Measurements from ENCODE around the gene KLHDC8B. TPM values are rescaled to one million over a fixed set of nuclear protein-coding genes. Genes with fewer than 3 reads are reported as not detected.

The KLHDC8B gene
- total RNA-seq, 1 experiment from 2014 or later, result 27.7 TPM

DNA sequence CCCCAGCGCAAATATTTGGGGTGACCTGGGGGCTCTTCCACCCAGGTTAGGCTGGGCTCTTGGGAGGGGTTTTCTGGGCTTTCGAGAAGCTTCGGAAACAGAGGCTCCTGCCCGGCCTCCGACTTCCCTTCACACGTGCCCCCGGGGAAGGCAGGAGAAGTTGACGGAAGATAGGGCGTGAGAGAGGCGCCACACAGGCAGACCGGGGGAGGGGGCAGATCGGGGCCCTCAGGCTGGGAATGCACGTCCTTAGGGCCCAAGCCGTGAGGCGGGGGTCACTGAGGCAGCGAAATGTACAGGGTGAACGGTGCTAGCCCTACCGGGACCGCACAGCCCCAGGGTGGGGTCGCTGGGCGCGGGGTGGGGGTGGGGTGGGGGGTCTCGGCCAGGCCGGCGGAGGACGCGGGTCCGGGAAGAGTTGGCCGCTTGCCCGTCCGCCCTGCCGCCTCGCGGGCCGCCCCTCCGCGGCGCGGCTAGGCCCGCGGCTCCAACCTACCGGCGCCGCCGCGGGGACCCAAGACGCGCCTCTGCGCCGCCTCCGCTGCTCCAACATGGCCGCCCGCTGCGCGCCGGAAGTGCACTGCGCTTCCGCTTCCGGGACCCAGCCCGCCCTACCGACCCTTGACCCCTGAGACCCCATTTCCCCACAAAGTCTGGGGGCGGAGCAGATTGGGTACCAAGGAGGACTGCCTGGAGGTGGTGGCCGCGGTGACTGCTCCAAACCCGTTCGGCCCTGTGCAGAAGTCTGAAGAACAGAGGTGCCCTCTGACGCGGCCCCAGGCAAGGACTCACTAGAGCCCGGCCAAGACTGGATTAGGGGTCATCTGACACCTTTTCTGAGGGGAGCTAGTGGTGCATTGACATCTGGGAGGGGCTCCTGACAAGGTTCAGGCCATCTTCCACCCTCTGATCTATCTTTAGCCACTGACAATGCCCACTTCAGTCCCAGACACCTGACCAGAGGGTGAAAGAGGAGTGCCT lies 5.3 kb upstream of the KLHDC8B start, which contains the start of gene CCDC71:
TSS of gene CCDC71 (minus strand) at position 561 of the 981 bp plus-strand sequence. CDS start 2,123 bp downstream, outside the sequence.
- peaks cover 2% of the 10 kb centered on the region; the same call in 1 of the 2 replicates for H3K27me3 ChIP-seq (ENCODE audit: control insufficient read depth, insufficient read depth, low read length)
- peak within 1 kb of the TSS; percentile 89 for H3K4me3 ChIP-seq (ENCODE audit: insufficient read depth, low read depth, low read length)
- peak; percentile 96 for DNase-seq
- peaks cover 13% of the 10 kb centered on the region for H3K36me3 ChIP-seq (replicated peaks; ENCODE audit: control insufficient read depth, insufficient read depth, low read length)

DNA sequence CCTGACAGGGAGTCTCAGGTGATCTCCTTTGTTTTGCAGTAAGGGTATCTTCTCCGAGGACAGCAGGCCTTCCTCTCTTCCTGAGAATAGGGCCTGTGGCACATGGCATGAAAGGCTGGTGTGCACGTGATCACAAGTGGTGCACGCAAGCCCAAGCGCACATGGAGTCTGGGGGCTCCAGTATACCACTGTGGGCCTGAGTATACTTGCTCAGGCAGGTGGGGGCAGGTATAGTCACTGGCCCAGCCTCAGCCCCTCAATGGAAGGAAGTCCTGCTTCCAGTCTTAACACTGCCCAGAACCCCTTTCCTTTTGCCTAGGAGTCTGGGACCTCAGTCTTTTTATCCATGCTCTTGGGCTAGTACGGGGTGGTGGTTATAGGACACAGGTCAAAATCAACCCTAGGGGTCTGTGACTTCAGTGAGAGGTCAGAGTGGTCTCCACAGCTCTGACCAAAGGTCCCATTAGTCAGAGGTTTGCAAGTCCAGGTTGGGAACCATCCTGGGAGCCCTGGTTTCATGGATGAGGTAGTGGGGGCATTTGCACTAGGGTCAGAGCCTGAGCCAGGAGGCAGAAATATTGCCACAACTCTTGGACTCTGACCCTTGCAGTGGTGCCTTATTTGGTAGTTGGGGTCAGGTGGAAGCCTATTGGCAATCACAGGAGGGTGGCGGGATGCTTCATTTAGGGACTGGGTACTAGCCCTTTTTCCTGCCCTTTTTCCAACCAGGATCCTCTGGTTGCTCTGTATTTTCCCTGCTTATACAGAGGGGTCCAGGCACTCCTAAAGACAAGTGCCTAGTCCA lies 4.4 kb upstream of the KLHDC8B start:
- Histone ChIP-seq H3K4me3 (ENCODE audit: insufficient read depth, low read depth, low read length) (peak overlapping the region; percentile 89), H3K27me3 (ENCODE audit: control insufficient read depth, insufficient read depth, low read length) (peaks cover 3% of the 10 kb centered on the region; the same call in 1 of the 2 replicates), H3K36me3 (replicated peaks; ENCODE audit: control insufficient read depth, insufficient read depth, low read length) (peaks cover 11% of the 10 kb centered on the region)
- DNase-seq, result no peak

DNA sequence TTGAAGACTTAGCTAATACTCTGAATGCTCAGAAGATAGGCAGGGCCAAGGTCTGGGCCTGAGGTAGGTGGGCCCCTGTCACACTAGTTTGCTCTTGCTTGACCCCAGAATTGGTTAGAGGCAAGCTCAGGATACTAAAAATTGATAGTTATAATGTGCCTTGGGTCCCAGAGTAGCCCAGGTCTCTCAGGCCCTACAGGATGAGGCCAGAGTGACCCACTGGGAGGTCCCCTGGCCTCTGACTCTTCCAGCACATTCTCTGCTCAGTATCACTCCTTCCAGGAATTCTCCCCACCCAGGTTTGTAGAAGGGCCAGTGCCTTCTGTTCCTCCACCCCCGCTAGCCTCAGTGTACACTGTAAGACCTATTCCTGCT lies 667 bp upstream of the KLHDC8B start:
- DNase-seq, result no peak
- no peak overlapping the region for H3K4me3 ChIP-seq (ENCODE audit: insufficient read depth, low read depth, low read length)
- no peaks in the 10 kb centered on the region for H3K36me3 ChIP-seq (replicated peaks; ENCODE audit: control insufficient read depth, insufficient read depth, low read length)
- peaks cover 4% of the 10 kb centered on the region; the same call in 1 of the 2 replicates for H3K27me3 ChIP-seq (ENCODE audit: control insufficient read depth, insufficient read depth, low read length)

DNA sequence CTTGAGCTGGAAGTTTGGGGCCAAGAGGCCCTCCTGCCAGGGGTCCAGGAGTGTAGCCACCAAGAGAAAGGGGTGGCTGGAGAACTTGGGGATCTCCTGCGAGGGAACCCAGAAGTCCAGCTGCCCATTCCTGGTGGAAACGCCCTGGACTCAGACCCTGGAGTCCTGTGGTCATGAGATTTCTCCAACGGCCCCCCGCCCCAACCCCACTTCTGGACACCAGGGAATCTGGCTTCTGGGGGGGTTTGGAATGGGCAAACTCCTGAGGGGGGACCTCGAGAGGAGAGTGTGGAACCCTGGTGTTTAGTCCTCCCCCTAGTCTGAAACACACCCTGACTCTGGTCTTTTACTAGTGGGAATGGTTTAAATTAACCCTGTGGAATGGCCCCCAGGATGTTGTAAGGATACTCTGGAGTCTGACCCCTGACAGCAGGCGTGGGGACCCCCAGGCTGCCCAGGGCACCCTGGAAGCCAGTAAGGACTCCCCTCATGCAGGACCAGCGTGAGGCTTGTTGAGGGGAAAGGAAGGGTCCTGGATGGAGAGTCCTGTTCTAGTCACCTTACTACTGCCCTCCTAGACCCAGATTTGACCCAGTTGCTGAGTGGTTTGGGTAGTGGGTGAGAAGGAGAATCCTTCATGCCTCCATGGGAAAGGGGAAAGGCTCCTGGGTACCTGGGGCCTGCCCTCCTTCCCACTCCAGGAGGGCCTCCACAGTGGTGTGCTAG lies 540 bp downstream of the KLHDC8B start:
- H3K4me3 ChIP-seq (ENCODE audit: insufficient read depth, low read depth, low read length), result peak overlapping the region; percentile 62
- H3K27me3 ChIP-seq (ENCODE audit: control insufficient read depth, insufficient read depth, low read length), result peaks cover 4% of the 10 kb centered on the region; the same call in 1 of the 2 replicates
- no peaks in the 10 kb centered on the region for H3K36me3 ChIP-seq (replicated peaks; ENCODE audit: control insufficient read depth, insufficient read depth, low read length)
- DNase-seq, result no peak

DNA sequence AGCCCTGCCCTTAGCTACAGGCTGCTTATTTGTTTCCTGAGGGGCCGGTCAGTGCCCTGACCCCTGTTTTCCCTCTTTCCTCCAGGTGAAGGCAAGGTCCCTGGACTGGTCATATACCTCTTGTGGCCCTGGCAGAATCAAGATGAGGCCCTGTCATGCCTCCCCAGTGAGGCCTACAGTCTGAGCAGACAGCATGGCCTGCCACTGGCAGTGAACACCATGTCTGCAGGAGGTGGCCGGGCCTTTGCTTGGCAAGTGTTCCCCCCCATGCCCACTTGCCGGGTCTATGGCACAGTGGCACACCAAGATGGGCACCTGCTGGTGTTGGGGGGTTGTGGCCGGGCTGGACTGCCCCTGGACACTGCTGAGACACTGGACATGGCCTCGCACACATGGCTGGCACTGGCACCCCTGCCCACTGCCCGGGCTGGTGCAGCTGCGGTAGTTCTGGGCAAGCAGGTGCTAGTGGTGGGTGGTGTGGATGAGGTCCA lies 1.2 kb downstream of the KLHDC8B start:
- Histone ChIP-seq H3K36me3 (replicated peaks; ENCODE audit: control insufficient read depth, insufficient read depth, low read length) (no peaks in the 10 kb centered on the region; the same call in 1 of the 2 replicates), H3K4me3 (ENCODE audit: insufficient read depth, low read depth, low read length) (no peak overlapping the region), H3K27me3 (ENCODE audit: control insufficient read depth, insufficient read depth, low read length) (peaks cover 2% of the 10 kb centered on the region; the same call in 1 of the 2 replicates)
- peak; percentile 56 for DNase-seq

DNA sequence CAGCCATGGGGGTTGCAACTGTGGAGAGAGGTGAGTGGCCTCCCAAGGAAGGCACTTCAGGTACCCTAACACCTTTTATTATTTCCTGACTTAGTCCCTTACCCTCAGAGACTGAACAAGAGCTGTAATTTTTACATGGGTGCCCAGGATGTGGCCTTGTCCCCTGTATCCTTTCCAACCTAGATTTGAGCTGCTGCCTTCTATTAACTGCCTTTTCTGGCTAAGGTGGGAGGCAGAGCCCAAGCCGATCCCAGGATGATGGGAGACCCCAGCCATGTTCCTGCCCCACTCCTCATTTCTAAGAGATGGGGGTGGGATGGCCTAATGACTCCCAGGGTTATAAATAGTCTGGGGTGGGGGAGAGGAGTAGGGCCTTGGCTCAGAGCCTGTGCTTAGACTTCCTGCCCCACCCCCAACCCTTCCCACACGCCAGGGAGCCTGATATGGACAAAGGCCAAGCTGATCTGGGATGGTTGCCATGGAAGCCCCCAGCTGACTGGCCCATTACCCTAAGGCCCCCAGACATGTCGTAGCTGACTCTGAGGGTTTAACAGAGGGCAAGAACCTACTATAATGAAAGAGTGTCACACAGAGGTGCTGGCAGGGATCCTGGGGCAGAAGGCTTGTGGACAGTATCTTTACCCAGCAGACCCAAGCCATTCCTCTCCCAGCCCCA lies 1.9 kb downstream of the KLHDC8B start:
- peak; percentile 85 for DNase-seq
- Histone ChIP-seq H3K36me3 (replicated peaks; ENCODE audit: control insufficient read depth, insufficient read depth, low read length) (no peaks in the 10 kb centered on the region; the same call in 1 of the 2 replicates), H3K27me3 (ENCODE audit: control insufficient read depth, insufficient read depth, low read length) (peaks cover 2% of the 10 kb centered on the region; the same call in 1 of the 2 replicates), H3K4me3 (ENCODE audit: insufficient read depth, low read depth, low read length) (no peak overlapping the region)

DNA sequence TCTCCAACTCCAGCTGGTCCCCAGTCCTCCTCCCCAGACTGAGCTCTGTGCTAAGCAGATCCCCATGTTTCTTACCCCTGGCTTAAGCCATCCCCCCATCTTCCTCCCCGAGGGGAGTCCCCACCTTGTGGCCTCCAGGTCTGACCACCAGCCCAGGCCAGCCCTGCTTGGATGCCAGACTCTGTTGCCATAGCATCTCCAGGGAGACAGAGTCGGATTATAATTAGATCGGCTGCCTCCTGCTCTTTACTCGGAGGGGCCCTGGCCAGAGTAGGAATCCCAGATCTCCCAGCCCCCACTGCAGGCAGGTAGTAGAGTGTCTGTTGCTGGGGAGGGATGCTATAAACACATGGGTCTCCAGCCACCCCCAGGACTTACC lies 2.4 kb downstream of the KLHDC8B start:
- H3K36me3 ChIP-seq (replicated peaks; ENCODE audit: control insufficient read depth, insufficient read depth, low read length), result no peaks in the 10 kb centered on the region; the same call in 1 of the 2 replicates
- H3K4me3 ChIP-seq (ENCODE audit: insufficient read depth, low read depth, low read length), result no peak overlapping the region
- DNase-seq, result peak; percentile 61
- peaks cover 2% of the 10 kb centered on the region; the same call in 1 of the 2 replicates for H3K27me3 ChIP-seq (ENCODE audit: control insufficient read depth, insufficient read depth, low read length)

DNA sequence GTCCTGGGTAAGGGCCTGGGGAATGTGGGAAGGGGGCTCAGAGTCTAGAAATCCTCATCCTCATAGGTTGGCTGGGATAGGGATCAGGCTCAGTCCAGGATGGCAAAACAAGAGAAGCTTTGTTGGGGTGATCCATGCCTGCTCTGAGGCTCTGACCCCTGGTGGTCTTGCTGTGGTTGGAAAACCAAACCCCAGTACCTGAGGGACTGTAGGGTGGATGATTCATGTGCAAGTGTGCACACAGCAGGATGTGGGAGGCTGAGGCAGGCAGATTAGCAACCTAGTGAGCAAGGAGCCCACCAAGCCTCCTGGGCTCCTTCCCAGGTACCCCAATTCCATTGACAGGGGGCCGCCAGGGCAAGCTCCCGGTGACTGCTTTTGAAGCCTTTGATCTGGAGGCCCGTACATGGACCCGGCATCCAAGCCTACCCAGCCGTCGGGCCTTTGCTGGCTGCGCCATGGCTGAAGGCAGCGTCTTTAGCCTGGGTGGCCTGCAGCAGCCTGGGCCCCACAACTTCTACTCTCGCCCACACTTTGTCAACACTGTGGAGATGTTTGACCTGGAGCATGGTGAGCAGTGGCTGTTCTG lies 3.1 kb downstream of the KLHDC8B start:
- no peaks in the 10 kb centered on the region; the same call in 1 of the 2 replicates for H3K36me3 ChIP-seq (replicated peaks; ENCODE audit: control insufficient read depth, insufficient read depth, low read length)
- H3K4me3 ChIP-seq (ENCODE audit: insufficient read depth, low read depth, low read length), result no peak overlapping the region
- peaks cover 2% of the 10 kb centered on the region; the same call in 1 of the 2 replicates for H3K27me3 ChIP-seq (ENCODE audit: control insufficient read depth, insufficient read depth, low read length)
- peak; percentile 50 for DNase-seq

DNA sequence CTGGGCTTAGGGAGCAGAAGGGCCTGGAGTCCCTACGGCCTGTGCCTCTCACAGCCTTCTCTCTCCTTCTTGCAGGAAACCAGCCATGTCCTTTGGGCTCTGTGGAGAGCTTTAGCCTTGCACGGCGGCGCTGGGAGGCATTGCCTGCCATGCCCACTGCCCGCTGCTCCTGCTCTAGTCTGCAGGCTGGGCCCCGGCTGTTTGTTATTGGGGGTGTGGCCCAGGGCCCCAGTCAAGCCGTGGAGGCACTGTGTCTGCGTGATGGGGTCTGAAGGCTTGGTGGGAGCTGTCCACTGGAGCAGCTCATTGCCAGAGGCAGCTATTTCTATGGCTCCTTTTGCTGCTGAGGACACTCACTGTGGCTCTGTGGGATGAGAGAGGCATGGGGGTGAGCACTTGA lies 4.1 kb downstream of the KLHDC8B start:
- DNase-seq, result peak; percentile 32
- Histone ChIP-seq H3K4me3 (ENCODE audit: insufficient read depth, low read depth, low read length) (no peak overlapping the region), H3K27me3 (ENCODE audit: control insufficient read depth, insufficient read depth, low read length) (peaks cover 2% of the 10 kb centered on the region; the same call in 1 of the 2 replicates), H3K36me3 (replicated peaks; ENCODE audit: control insufficient read depth, insufficient read depth, low read length) (no peaks in the 10 kb centered on the region; the same call in 1 of the 2 replicates)

DNA sequence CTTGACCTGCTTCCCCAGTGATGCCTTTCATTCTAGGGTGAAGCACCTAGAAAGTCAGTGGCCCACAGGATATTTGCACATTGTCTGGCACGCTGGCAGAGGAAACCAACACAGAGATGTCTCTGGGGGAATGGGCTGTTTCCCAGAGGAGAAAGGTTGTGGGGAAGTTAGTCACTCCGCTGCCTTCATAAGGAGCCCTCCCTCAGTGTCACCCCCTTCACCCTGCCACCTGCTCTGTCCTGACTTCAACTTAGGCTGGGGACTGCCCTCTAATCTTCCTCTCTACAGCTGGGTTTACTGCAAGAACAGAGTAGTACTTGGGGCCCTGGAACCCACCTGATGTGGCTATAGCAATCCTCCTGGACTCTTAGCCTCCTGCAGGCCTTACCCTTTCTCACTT lies 5.7 kb downstream of the KLHDC8B start:
- no peaks in the 10 kb centered on the region; the same call in 1 of the 2 replicates for H3K36me3 ChIP-seq (replicated peaks; ENCODE audit: control insufficient read depth, insufficient read depth, low read length)
- DNase-seq, result no peak
- no peak overlapping the region for H3K4me3 ChIP-seq (ENCODE audit: insufficient read depth, low read depth, low read length)
- no peaks in the 10 kb centered on the region for H3K27me3 ChIP-seq (ENCODE audit: control insufficient read depth, insufficient read depth, low read length)

DNA sequence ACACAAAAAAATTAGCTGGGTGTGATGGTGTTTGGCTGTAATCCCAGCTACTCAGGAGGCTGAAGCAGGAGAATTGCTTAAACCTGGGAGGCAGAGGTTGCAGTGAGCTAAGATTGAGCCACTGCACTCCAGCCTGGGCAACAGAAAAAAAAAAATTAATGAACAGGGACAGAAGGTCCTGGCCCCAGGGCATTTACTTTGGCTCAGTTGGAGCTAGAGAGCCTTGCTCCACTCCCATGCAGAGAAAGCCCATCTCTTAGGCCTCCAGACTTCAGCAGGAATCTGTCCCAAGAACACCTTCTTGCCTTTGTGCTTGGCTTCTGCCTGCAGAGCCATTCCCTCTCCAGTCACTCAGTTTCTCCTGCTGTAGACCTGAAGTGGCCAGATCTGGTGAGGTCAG lies 8.7 kb downstream of the KLHDC8B start:
- Histone ChIP-seq H3K27me3 (ENCODE audit: control insufficient read depth, insufficient read depth, low read length) (no peaks in the 10 kb centered on the region), H3K4me3 (ENCODE audit: insufficient read depth, low read depth, low read length) (no peak overlapping the region), H3K36me3 (replicated peaks; ENCODE audit: control insufficient read depth, insufficient read depth, low read length) (no peaks in the 10 kb centered on the region; the same call in 1 of the 2 replicates)
- no peak for DNase-seq

DNA sequence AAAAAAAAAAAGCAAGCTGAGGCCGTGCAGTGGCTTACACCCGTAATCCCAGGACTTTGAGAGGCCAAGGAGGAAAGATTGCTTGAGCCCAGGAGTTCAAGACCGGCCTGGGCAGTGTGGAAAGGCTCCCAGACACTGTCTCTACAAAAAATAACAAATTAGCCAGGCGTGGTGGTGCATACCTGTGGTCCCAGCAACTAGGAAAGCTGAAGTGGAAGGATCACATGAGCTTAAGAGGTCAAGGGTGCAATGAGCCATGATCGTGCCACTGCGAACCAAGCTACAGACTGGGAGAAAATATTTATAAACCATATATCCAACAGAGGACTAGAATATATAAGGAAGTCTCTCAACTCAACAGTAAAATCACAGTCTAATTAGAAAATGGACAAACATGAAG lies 10.0 kb downstream of the KLHDC8B start:
- DNase-seq, result no peak
- no peak overlapping the region for H3K4me3 ChIP-seq (ENCODE audit: insufficient read depth, low read depth, low read length)
- H3K36me3 ChIP-seq (replicated peaks; ENCODE audit: control insufficient read depth, insufficient read depth, low read length), result no peaks in the 10 kb centered on the region; the same call in 1 of the 2 replicates
- H3K27me3 ChIP-seq (ENCODE audit: control insufficient read depth, insufficient read depth, low read length), result no peaks in the 10 kb centered on the region

DNA sequence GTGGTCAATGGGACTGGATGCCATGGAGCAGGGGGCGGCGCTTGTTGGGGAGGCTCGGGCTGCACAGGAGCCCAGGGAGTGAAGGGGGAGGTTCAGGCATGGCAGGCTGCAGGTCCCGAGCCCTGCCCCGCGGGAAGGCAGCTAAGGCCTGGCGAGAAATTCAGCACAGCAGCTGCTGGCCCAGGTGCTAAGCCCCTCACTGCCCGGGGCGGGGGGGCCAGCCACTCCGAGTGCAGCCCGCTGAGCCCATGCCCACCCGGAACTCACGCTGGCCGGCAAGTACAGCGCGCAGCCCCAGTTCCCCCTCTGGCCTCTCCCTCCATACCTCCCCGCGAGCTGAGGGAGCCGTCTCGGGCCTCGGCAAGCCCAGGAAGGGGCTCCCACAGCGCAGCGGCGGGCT lies 11.3 kb downstream of the KLHDC8B start:
- no peaks in the 10 kb centered on the region for H3K36me3 ChIP-seq (replicated peaks; ENCODE audit: control insufficient read depth, insufficient read depth, low read length)
- DNase-seq, result no peak
- H3K27me3 ChIP-seq (ENCODE audit: control insufficient read depth, insufficient read depth, low read length), result no peaks in the 10 kb centered on the region
- no peak overlapping the region for H3K4me3 ChIP-seq (ENCODE audit: insufficient read depth, low read depth, low read length)
